ENCODE measurements around the gene KCNF1.

GRCh38 chr2:10917927-10918326, 6.2 kb downstream of the KCNF1 start:
- TF ChIP-seq ZBTB33 (IDR thresholded peaks at IDR 0.05) (no peak), CTCF (IDR thresholded peaks at IDR 0.05; ENCODE audit: low read depth, low read length, missing input control) (no peak), SP1 (IDR thresholded peaks at IDR 0.05) (no peak), RAD21 (IDR thresholded peaks at IDR 0.05) (no peak), RXRA (IDR thresholded peaks at IDR 0.05) (no peak), MAX (IDR thresholded peaks at IDR 0.05) (no peak), GABPA (IDR thresholded peaks at IDR 0.05 in 1 of 2, conservative IDR thresholded peaks at IDR 0.05 in 1 of 2) (no peak), JUND (IDR thresholded peaks at IDR 0.05) (no peak), TAF1 (conservative IDR thresholded peaks at IDR 0.05) (no peak), YY1 (IDR thresholded peaks at IDR 0.05) (no peak)
